GM12801 (cell line): Measurements from ENCODE around the gene KDM7A.

Source experiments
- TF ChIP-seq, protein P1 (sequence below): IDR thresholded peaks from one replicate; pipeline ENCODE4 v1.5.1; 2011; ENCODE audit warnings: control low read depth; ENCODE audit not compliant: insufficient read length; ENCODE audit errors: extremely low read depth

Gene KDM7A

DNA sequence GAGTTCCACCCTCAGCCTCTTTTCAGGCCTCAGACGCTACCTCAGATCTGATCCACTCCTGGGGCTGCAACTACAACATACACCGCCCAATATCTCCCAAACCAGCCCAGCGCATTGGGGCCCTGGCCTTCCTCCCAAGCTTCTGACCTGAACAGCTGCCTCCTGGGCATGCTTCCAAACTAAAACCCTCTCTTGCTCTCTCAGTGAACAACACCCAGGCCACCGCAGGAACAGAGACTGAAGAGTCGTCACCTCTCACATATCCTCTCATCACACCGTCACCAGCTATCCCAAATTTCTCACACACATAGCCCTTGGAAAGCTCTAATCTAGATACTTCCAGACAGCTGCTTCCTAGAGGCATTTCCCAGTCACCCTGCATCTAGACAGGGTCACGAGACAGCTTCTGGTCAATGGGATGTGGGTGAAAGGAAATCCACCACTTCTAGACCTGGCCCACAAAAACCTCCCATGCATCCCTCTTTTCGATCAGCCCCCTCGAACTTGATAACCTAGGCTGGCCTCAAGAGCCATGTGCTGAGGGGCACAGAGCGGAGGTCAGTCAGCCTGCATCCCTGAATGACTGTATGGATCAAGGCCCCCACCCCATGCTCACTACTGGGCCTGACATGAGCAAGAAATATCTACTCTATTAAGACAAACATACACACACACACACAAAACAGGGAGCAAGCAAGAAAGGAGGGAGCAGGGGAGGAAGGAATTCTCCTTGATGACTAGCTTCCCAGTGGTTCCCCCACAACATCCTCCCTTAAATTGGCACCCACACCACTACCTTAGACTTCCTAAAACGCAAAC, 115.8 kb downstream of the KDM7A start:
- TF ChIP-seq, protein P1, sequence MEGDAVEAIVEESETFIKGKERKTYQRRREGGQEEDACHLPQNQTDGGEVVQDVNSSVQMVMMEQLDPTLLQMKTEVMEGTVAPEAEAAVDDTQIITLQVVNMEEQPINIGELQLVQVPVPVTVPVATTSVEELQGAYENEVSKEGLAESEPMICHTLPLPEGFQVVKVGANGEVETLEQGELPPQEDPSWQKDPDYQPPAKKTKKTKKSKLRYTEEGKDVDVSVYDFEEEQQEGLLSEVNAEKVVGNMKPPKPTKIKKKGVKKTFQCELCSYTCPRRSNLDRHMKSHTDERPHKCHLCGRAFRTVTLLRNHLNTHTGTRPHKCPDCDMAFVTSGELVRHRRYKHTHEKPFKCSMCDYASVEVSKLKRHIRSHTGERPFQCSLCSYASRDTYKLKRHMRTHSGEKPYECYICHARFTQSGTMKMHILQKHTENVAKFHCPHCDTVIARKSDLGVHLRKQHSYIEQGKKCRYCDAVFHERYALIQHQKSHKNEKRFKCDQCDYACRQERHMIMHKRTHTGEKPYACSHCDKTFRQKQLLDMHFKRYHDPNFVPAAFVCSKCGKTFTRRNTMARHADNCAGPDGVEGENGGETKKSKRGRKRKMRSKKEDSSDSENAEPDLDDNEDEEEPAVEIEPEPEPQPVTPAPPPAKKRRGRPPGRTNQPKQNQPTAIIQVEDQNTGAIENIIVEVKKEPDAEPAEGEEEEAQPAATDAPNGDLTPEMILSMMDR, result no peak

DNA sequence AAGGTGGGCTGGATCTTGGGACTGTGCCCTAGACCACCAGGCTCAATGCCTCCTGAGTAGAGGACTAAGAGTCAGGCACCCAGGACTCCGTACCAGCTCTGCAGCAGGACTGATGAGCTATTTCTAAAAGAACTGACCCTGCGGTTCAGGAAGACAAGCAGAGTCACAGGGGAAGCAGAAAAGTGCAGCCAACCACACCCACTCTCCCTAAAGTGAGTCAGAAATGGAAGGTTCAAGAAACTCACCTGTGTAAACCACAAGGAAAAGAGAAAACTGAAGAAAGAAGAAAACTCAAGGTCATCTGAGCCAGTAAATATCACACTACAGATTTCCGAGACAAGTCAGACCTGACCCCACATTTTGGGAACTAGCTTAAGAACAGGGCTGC, 116.5 kb downstream of the KDM7A start:
- TF ChIP-seq, protein P1, result no peak

DNA sequence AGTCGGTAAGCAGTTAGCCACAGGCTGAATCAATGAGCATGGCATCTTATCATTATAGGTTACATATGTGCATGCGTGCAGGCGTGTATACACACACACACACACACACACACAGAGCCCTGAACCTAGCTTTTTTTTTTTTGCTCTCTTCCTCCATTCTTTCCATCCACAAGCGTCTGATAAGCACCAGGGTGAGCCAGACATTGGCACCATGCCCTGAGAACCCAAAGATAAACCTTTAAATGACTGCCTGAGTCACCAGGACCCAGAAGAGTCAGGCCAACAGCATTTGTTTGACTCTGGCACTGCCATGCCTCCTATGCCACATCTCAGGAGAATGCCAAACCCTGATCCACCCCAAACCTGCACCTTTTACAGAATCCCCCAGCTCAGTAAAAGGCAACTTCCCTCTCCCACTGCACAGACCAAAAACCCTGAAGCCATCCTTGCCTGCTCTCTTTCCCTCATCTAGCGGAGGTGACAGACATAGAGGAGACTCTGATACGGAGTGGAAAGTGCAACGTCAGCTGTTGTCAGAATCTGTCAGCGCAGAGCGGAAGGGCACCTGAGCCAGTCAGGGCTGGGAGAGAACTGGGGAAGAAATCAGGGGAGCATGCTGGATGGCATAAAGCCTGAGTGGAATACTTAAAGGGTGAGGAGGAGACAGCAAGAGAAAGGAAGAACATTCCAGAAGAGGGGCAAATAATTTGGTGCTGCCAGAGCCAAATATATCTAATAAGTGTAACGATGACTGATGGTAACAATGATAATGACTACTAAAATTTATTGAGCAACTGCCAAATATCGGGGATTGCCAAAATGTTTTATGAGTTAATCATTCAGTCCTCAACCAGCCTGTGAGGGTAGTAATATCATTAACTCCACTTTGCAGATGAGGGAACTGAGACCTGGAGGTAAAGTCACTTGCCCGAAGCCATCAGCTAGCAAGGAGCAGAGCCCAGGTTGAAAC, 117.2 kb downstream of the KDM7A start:
- TF ChIP-seq, protein P1, result no peak

DNA sequence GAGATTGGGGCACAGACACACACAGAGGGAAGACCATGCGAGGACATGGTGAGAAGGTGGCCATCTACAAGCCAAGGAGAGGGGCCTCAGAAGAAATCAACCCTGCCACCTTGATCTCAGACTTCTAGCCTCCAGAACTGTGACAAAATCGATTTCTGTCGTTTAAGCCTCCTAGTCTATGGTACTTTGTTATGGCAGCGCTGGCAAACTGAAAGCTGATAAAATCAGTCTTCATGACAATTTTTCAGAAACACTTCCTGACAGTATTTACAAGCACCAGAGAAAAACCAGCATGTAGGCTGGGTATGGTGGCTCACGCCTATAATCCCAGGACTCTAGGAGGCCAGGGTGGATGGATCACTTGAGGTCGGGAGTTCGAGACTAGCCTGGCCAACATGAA, 118.3 kb downstream of the KDM7A start:
- TF ChIP-seq, protein P1, result no peak

DNA sequence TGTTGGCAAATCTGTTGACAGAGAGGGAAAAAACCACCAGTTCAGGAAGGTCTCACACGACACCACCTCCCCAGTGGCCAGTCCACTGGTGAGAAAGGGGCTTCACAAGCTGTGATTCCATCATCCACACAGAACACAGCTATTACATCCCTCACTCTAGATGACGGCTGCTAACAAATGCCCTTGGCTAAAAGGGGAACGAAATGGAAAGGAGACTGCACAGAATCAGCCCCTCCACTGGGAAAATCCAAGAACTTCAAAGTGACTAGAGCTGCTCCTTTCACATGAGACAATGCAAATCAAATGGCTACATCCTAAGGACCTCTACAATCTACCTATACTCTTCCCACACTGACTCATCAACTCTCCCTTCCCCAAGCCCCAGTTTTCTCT, 119.6 kb downstream of the KDM7A start:
- TF ChIP-seq, protein P1, result no peak

DNA sequence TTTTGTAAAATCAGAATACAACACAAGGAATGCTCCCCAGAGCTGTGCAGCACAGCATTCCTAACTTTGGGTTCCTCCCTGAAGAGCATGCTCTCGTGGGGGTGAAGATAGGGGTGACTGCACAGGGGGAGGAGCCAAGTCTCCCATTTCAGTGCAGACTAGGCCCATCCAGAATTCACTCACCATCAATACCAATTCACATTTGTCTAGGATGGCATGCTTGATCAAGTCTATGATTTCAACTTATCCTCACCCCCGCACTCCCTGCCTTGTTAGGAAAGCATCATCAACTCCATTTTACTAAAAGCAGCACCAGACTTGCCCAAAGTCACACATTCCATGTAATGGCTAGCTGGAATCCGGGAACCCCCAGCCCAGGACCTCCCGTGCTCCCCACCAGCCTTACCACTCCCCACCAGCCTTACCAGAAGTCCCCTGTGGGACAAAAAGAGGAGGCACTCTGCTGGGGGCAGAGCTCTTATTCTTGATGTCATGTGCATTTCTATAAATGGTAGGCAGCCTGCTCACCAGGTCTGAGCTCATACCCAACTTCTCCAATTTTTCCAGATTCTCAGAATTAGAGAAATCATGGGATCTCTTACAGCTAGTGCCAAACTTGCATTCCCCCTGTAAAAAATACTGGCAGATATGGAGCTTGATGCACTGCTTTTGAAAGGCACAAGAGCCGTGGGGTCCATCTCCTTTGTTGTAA, 120.2 kb downstream of the KDM7A start:
- TF ChIP-seq, protein P1, result no peak

DNA sequence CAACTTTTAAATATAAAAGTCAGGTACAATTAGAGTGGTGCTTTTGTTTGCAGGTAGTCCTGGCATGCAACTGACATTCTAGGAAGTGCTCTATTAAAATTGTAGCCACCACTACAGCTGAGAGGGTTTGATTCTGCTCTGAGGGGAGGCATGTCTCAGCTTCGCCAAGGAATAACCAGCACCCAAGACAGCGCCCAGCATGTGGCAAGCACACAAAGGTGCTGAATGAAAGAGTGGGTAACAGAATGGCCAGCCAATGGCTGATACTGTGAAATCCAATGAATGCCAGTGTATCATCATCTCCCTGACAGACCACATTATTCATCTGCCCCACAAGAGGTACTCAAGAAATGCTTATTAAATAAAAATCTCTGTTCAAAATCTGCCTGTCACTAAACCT, 121.0 kb downstream of the KDM7A start:
- TF ChIP-seq, protein P1, result no peak
